Bronchial epithelial cell (primary cell): ENCODE measurements around the gene CGREF1. TPM values are rescaled to one million over a fixed set of nuclear protein-coding genes. Genes with fewer than 3 reads are reported as not detected.
A peak's percentile ranks its signal among the peaks of the same experiment; 100 is the strongest.

Experiments
- DNase-seq: peaks from one replicate; pipeline ENCODE4 v3.0.0-alpha.2; 2010; ENCODE audit warnings: low read depth
- FAIRE-seq: peaks from 2 replicates; lab custom pipeline; 2011; peaks lifted over from hg19 to GRCh38; lab: Jason Lieb, UNC
- H3K27me3 ChIP-seq: 2 replicates; pipeline ENCODE4 v1.5.1; 2011; ENCODE audit warnings: low read length; ENCODE audit not compliant: control insufficient read depth, insufficient read depth
- H3K36me3 ChIP-seq: 2 replicates; pipeline ENCODE4 v1.5.1; 2011; ENCODE audit warnings: low read length; ENCODE audit not compliant: control insufficient read depth, insufficient read depth
- H3K4me3 ChIP-seq: 2 replicates; pipeline ENCODE4 v1.5.1; 2011; ENCODE audit warnings: mild to moderate bottlenecking, low read depth, low read length, control low read depth
- CTCF ChIP-seq: IDR thresholded peaks from 2 replicates; pipeline ENCODE4 v1.5.1; 2011; ENCODE audit warnings: mild to moderate bottlenecking, moderate library complexity, low read length, control low read depth, inconsistent platforms; ENCODE audit not compliant: insufficient read depth, severe bottlenecking
- total RNA-seq: library from RNA; depleted of rRNA; stranded (reverse); fragments of >200 nt; gene quantifications from 2 replicates; pipeline ENCODE4 v1.2.1, GENCODE V29; 2014

CGREF1 gene
- total RNA-seq, 1 donor from 2014 or later = 0.53 TPM

GRCh38 chr2:27070653-27071276 lies 48.2 kb downstream of the CGREF1 start:
- Histone ChIP-seq H3K27me3 (no peaks in the 10 kb centered on the region), H3K36me3 (peaks cover 12% of the 10 kb centered on the region), H3K4me3 (peak overlapping the region; percentile 93)
- FAIRE-seq (no peak), DNase-seq (no peak)
- TF ChIP-seq CTCF = no peak

DNA sequence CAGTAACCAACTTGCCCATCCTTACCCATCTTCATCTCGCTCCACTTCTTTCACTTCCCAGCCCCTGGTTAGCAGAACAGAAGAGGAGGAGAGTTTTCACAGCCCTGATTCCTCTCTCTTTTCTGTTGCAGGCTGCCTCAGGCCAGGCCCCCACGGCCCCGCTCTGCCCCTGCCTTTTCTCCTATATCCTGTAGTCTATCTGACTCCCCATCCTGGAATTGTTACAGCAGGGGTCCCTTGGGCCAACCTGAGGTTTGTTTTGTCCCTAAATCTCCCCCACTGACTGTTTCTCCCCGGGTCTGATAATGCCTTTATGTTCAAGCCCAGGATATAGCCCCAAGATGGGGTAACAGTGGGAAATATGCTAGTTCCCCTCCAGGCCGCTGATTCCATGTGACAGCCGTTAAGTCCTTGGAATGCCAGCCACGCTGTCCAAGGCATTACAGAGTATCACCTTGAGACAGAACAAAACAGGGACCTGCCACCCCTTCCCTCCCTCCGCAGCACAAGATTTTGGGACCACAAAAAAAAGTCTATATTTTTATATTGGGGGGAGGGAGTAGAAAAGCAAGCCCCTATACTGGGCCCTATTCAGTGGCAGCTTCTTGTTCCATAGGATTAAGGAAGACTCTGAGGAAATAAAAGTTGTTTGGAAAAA lies 48.8 kb downstream of the CGREF1 start:
- Histone ChIP-seq H3K36me3 (peaks cover 12% of the 10 kb centered on the region), H3K4me3 (peak overlapping the region; percentile 93), H3K27me3 (no peaks in the 10 kb centered on the region)
- DNase-seq = no peak
- no peak for FAIRE-seq
- TF ChIP-seq CTCF = no peak

GRCh38 chr2:27069436-27069835 lies 49.5 kb downstream of the CGREF1 start:
- Histone ChIP-seq H3K4me3 (no peak overlapping the region), H3K27me3 (no peaks in the 10 kb centered on the region), H3K36me3 (peaks cover 12% of the 10 kb centered on the region)
- no peak for TF ChIP-seq CTCF
- FAIRE-seq (no peak), DNase-seq (no peak)

GRCh38 chr2:27067385-27067784 lies 51.5 kb downstream of the CGREF1 start:
- FAIRE-seq (no peak), DNase-seq (no peak)
- H3K27me3 ChIP-seq = no peaks in the 10 kb centered on the region
- no peak for TF ChIP-seq CTCF
- peaks cover 12% of the 10 kb centered on the region for H3K36me3 ChIP-seq
- H3K4me3 ChIP-seq = no peak overlapping the region

DNA sequence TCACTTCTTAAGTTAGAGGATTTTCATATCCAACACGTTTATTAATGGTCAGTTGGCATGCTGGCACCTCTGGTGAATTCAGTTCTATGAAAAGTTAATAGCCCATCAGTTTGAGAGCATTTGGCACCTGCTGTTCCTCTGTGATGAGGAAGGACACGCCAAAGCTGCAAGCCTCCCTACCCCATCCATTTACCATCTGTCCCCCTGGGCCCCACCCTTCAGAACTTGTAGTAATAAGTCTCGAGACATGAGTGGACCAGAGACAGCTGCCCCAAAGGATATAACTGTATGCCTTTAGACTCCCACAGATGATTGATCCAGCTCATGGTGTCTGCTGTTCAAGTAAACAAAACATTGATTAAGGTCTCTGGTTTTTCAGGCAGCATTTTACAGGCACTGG lies 53.8 kb downstream of the CGREF1 start:
- no peak overlapping the region for H3K4me3 ChIP-seq
- peaks cover 10% of the 10 kb centered on the region for H3K36me3 ChIP-seq

More for the DNA sequence above, 53.8 kb downstream of the CGREF1 start:
- H3K27me3 ChIP-seq = no peaks in the 10 kb centered on the region
- DNase-seq (no peak), FAIRE-seq (no peak)
- no peak for TF ChIP-seq CTCF
